T-cell (primary cell): Measurements from ENCODE around the gene SPATA3. TPM values are rescaled to one million over a fixed set of nuclear protein-coding genes. Genes with fewer than 3 reads are reported as not detected.

Experiments used
- ATAC-seq, 4 experiments: fragments of 200-7000 bp in 3 of 4; fragments of 150-1000 bp in 1 of 4; cut with Tn5 transposase; replicated peaks in 1 of 4; 1 replicate in 3 of 4; 2 replicates in 1 of 4; pipeline ENCODE4 v1.10.0; 2021; ENCODE audit warnings: moderate library complexity in 3 of 4, mild to moderate bottlenecking in 2 of 4, moderate number of reproducible peaks in 1 of 4
- CTCF ChIA-PET, 2 donors: fragments of 300-600 bp; sonication (Branson Sonifier 250); formaldehyde crosslinking; loops; one replicate each; lab custom pipeline; 2022; ENCODE audit warnings: antibody characterized with exemption in 2 of 2; lab: Charles Lee
- POLR2A ChIA-PET, 2 donors: fragments of 300-600 bp; sonication (Branson Sonifier 250); formaldehyde crosslinking; loops; one replicate each; lab custom pipeline; 2022; ENCODE audit warnings: antibody characterized with exemption in 2 of 2; lab: Charles Lee
- DNase-seq, 35 experiments: peaks; one replicate each; pipeline versions ENCODE4 v3.0.0 to v3.0.0-alpha.2; 2013 to 2023
- H3K27ac ChIP-seq: one replicate; pipeline ENCODE4 v1.5.1; 2013; ENCODE audit warnings: low read length
- H3K27me3 ChIP-seq, 2 experiments: replicated peaks in 1 of 2; 1 replicate in 1 of 2; 2 replicates in 1 of 2; pipeline versions ENCODE4 v1.6.1 to v1.7.0; 2013; ENCODE audit warnings: low read length in 1 of 2, mixed read lengths in 1 of 2; ENCODE audit not compliant: control insufficient read depth in 2 of 2, insufficient read depth in 2 of 2; ENCODE audit errors: extremely low read depth in 1 of 2
- H3K36me3 ChIP-seq, 2 donors: 1 replicate in 1 of 2; 2 replicates in 1 of 2; pipeline versions ENCODE4 v1.6.1 to v1.7.0; 2013; ENCODE audit warnings: low read length in 1 of 2; ENCODE audit not compliant: control insufficient read depth in 2 of 2, insufficient read depth in 1 of 2; ENCODE audit errors: extremely low read depth in 1 of 2
- H3K4me1 ChIP-seq, 2 experiments: 1 replicate in 1 of 2; 2 replicates in 1 of 2; pipeline versions ENCODE4 v1.6.1 to v1.7.0; 2013; ENCODE audit warnings: low read length in 2 of 2, mixed read lengths in 1 of 2; ENCODE audit not compliant: insufficient read depth in 2 of 2, control insufficient read depth in 1 of 2; ENCODE audit errors: extremely low read depth in 1 of 2
- H3K4me3 ChIP-seq, 2 donors: 1 replicate in 1 of 2; 2 replicates in 1 of 2; pipeline versions ENCODE4 v1.5.1 to v1.7.0; 2013; ENCODE audit warnings: mild to moderate bottlenecking in 2 of 2, low read length in 1 of 2, moderate library complexity in 1 of 2; ENCODE audit not compliant: control insufficient read depth in 1 of 2; ENCODE audit errors: extremely low read depth in 1 of 2
- H3K9me3 ChIP-seq: 2 replicates; pipeline ENCODE4 v1.7.0; 2013
- H3K27ac Mint-ChIP-seq, 2 donors: one replicate each; pipeline ENCODE4 v1.8.0; 2020 to 2021; ENCODE audit warnings: mild to moderate bottlenecking in 2 of 2, mixed read lengths in 2 of 2
- H3K27me3 Mint-ChIP-seq, 2 donors: one replicate each; pipeline ENCODE4 v1.8.0; 2021 to 2022; ENCODE audit warnings: mixed read lengths in 2 of 2
- H3K36me3 Mint-ChIP-seq: one replicate; pipeline ENCODE4 v1.8.0; 2021; ENCODE audit warnings: mixed read lengths
- H3K4me1 Mint-ChIP-seq, 3 donors: one replicate each; pipeline ENCODE4 v1.8.0; 2020 to 2022; ENCODE audit warnings: mixed read lengths in 3 of 3, mild to moderate bottlenecking in 1 of 3
- H3K4me3 Mint-ChIP-seq, 3 donors: one replicate each; pipeline ENCODE4 v1.8.0; 2020 to 2022; ENCODE audit warnings: mild to moderate bottlenecking in 3 of 3, mixed read lengths in 3 of 3, moderate library complexity in 3 of 3
- H3K9me3 Mint-ChIP-seq, 3 donors: one replicate each; pipeline ENCODE4 v1.8.0; 2020 to 2022; ENCODE audit warnings: mixed read lengths in 3 of 3
- WGBS: methylation state at CpG from one replicate; pipeline ENCODE4 v1.1.5; 2013; ENCODE audit warnings: missing lambda C conversion rate; ENCODE audit not compliant: insufficient coverage; 5-methylcytosine and 5-hydroxymethylcytosine counted together
- total RNA-seq, 35 experiments: library from RNA in 6 of 35; stranded (reverse) in 6 of 35; fragments of 120-200 nt in 1 of 35; gene quantifications; one replicate each; pipeline versions ENCODE4 v1.2.1 to v1.2.4 and lab custom pipeline; 2013 to 2026

The SPATA3 gene
- total RNA-seq, 5 donors from 2014 or later (not counting 1 experiment from before 2014, with no cell fraction given): not detected

- Mint-ChIP-seq H3K27me3 (peaks cover 47 to 73% of the 10 kb centered on the region in 2 donors), H3K4me1 (no peaks in the 10 kb centered on the region), H3K4me3 (no peak overlapping the region), H3K36me3 (no peaks in the 10 kb centered on the region), H3K9me3 (peaks cover 0 to 2% (median 0%) of the 10 kb centered on the region in 3 donors), H3K27ac (no peak overlapping the region)
- H3K36me3 ChIP-seq: no peaks in the 10 kb centered on the region
- ATAC-seq (no peak), DNase-seq (no peak)
- H3K9me3 ChIP-seq: no peaks in the 10 kb centered on the region
- WGBS: 83% methylated on average over 3 of the region's 4 CpGs
- peaks cover 2 to 52% of the 10 kb centered on the region in 2 experiments for H3K27me3 ChIP-seq
- no peaks in the 10 kb centered on the region for H3K4me1 ChIP-seq
- H3K4me3 ChIP-seq: no peak overlapping the region
- ChIA-PET POLR2A (no interaction called here), CTCF (no interaction called here)
- no peak overlapping the region for H3K27ac ChIP-seq
These were observed 3.6 kb downstream of the SPATA3 start for GRCh38 chr2:230999477-230999876.

- Histone ChIP-seq H3K4me1 (no peaks in the 10 kb centered on the region), H3K27ac (no peak overlapping the region), H3K36me3 (no peaks in the 10 kb centered on the region), H3K27me3 (peaks cover 2 to 45% of the 10 kb centered on the region in 2 experiments), H3K4me3 (no peak overlapping the region), H3K9me3 (no peaks in the 10 kb centered on the region)
- DNase-seq: no peak
- 34% methylated on average over 22 of the region's 24 CpGs for WGBS
- no peak overlapping the region for H3K4me3 Mint-ChIP-seq
- H3K4me1 Mint-ChIP-seq: no peaks in the 10 kb centered on the region
- H3K27ac Mint-ChIP-seq: no peak overlapping the region
- peaks cover 47 to 66% of the 10 kb centered on the region in 2 donors for H3K27me3 Mint-ChIP-seq
- H3K9me3 Mint-ChIP-seq: peaks cover 2 to 8% (median 7%) of the 10 kb centered on the region in 3 donors
- no peaks in the 10 kb centered on the region for H3K36me3 Mint-ChIP-seq
- CTCF ChIA-PET: no interaction called here
- no peak for ATAC-seq
- POLR2A ChIA-PET: no interaction called here
These were observed 4.4 kb downstream of the SPATA3 start for GRCh38 chr2:231000211-231000904.

GRCh38 chr2:231001036-231001435 is 5.1 kb downstream of the SPATA3 start:
- Mint-ChIP-seq H3K27me3 (peaks cover 47 to 59% of the 10 kb centered on the region in 2 donors), H3K9me3 (peaks cover 2 to 11% (median 10%) of the 10 kb centered on the region in 3 donors)
- CTCF ChIA-PET: no interaction called here

GRCh38 chr2:231001921-231002320 is 6.0 kb downstream of the SPATA3 start:
- Histone ChIP-seq H3K27ac (no peak overlapping the region), H3K27me3 (peaks cover 2 to 35% of the 10 kb centered on the region in 2 experiments), H3K4me1 (no peaks in the 10 kb centered on the region), H3K9me3 (no peaks in the 10 kb centered on the region), H3K4me3 (no peak overlapping the region), H3K36me3 (no peaks in the 10 kb centered on the region)
- ChIA-PET CTCF (interaction anchor here in 1 of 2 donors (0.5 to 0.6 kb wide), 2 partner anchors 94 to 339 kb away, joined by 3 read pairs; no protein-coding TSS in a partner anchor), POLR2A (no interaction called here)
- Mint-ChIP-seq H3K27ac (no peak overlapping the region), H3K27me3 (peaks cover 42 to 50% of the 10 kb centered on the region in 2 donors), H3K4me3 (no peak overlapping the region), H3K4me1 (no peaks in the 10 kb centered on the region), H3K9me3 (peaks cover under 1 to 11% (median 10%) of the 10 kb centered on the region in 3 donors), H3K36me3 (no peaks in the 10 kb centered on the region)
- no peak for ATAC-seq
- no peak for DNase-seq
- 33% methylated on average over 1 of the region's 4 CpGs for WGBS

More at GRCh38 chr2:231001036-231001435, 5.1 kb downstream of the SPATA3 start:
- 72% methylated on average over 5 of the region's 7 CpGs for WGBS
- no peaks in the 10 kb centered on the region for H3K36me3 ChIP-seq
- ATAC-seq (no peak), DNase-seq (no peak)
- peaks cover 2 to 38% of the 10 kb centered on the region in 2 experiments for H3K27me3 ChIP-seq
- no peaks in the 10 kb centered on the region for H3K9me3 ChIP-seq
- H3K4me3 ChIP-seq: no peak overlapping the region
- H3K27ac ChIP-seq: no peak overlapping the region
- Mint-ChIP-seq H3K4me3 (no peak overlapping the region), H3K36me3 (no peaks in the 10 kb centered on the region), H3K27ac (no peak overlapping the region), H3K4me1 (no peaks in the 10 kb centered on the region)
- POLR2A ChIA-PET: no interaction called here
- no peaks in the 10 kb centered on the region for H3K4me1 ChIP-seq

GRCh38 chr2:231002641-231003040 is 6.7 kb downstream of the SPATA3 start:
- 87% methylated on average over 7 of the region's 10 CpGs for WGBS
- CTCF ChIA-PET: no interaction called here
- H3K27ac Mint-ChIP-seq: no peak overlapping the region

GRCh38 chr2:231003186-231003585 is 7.3 kb downstream of the SPATA3 start:
- Histone ChIP-seq H3K27me3 (peaks cover 2 to 39% of the 10 kb centered on the region in 2 experiments), H3K4me3 (no peak overlapping the region), H3K4me1 (no peaks in the 10 kb centered on the region), H3K36me3 (no peaks in the 10 kb centered on the region), H3K9me3 (no peaks in the 10 kb centered on the region), H3K27ac (no peak overlapping the region)
- peaks cover 0 to 11% (median 10%) of the 10 kb centered on the region in 3 donors for H3K9me3 Mint-ChIP-seq
- no peaks in the 10 kb centered on the region for H3K36me3 Mint-ChIP-seq
- H3K4me3 Mint-ChIP-seq: no peak overlapping the region
- WGBS: 100% methylated on average over 1 of the region's 2 CpGs
- ChIA-PET POLR2A (no interaction called here), CTCF (interaction anchor here in 1 of 2 donors (0.5 kb wide), 1 partner anchor 168 kb away, joined by 3 read pairs; no protein-coding TSS in a partner anchor)
- ATAC-seq (no peak), DNase-seq (no peak)
- H3K27me3 Mint-ChIP-seq: peaks cover 38 to 47% of the 10 kb centered on the region in 2 donors
- H3K4me1 Mint-ChIP-seq: no peaks in the 10 kb centered on the region
- no peak overlapping the region for H3K27ac Mint-ChIP-seq

More at GRCh38 chr2:231002641-231003040, 6.7 kb downstream of the SPATA3 start:
- DNase-seq: no peak
- Histone ChIP-seq H3K9me3 (no peaks in the 10 kb centered on the region), H3K27me3 (peaks cover 2 to 37% of the 10 kb centered on the region in 2 experiments), H3K4me3 (no peak overlapping the region), H3K36me3 (no peaks in the 10 kb centered on the region), H3K4me1 (no peaks in the 10 kb centered on the region), H3K27ac (no peak overlapping the region)
- H3K27me3 Mint-ChIP-seq: peaks cover 38 to 51% of the 10 kb centered on the region in 2 donors
- H3K36me3 Mint-ChIP-seq: no peaks in the 10 kb centered on the region
- H3K9me3 Mint-ChIP-seq: peaks cover 0 to 11% (median 10%) of the 10 kb centered on the region in 3 donors
- H3K4me3 Mint-ChIP-seq: no peak overlapping the region
- ATAC-seq: no peak
- POLR2A ChIA-PET: no interaction called here
- H3K4me1 Mint-ChIP-seq: no peaks in the 10 kb centered on the region
